GM12892 (cell line): Measurements from ENCODE around the gene MALRD1.

Source experiments
- POLR2A ChIP-seq: IDR thresholded peaks from 2 replicates; pipeline ENCODE4 v1.6.1; 2011; ENCODE audit warnings: low read depth, low read length, control low read depth
- POLR2AphosphoS5 ChIP-seq: IDR thresholded peaks from 2 replicates; pipeline ENCODE4 v1.6.1; 2011; ENCODE audit warnings: low read depth, low read length, control low read depth
- TAF1 ChIP-seq: IDR thresholded peaks from 2 replicates; pipeline ENCODE4 v1.6.1; 2011; ENCODE audit warnings: low read depth, mild to moderate bottlenecking, control low read depth, low read length, borderline replicate concordance

- no peak for TF ChIP-seq POLR2A
- TF ChIP-seq POLR2AphosphoS5, result no peak
- TF ChIP-seq TAF1, result no peak
Measured at GRCh38 chr10:19041171-19041570, 7.4 kb upstream of the MALRD1 start.
